GM23248 (cell line): ENCODE measurements around the gene PDHX.

ENCODE experiments used
- EZH2 ChIP-seq: fragments of 200-600 bp; sonication (generic); IDR thresholded peaks from 2 replicates; pipeline ENCODE4 v1.6.1; 2018; ENCODE audit warnings: antibody characterized with exemption, mild to moderate bottlenecking; ENCODE audit not compliant: insufficient read depth, poor library complexity, severe bottlenecking
- EZH2phosphoT487 ChIP-seq: fragments of 200-600 bp; sonication (generic); IDR thresholded peaks from 2 replicates; pipeline ENCODE4 v1.6.1; 2018; ENCODE audit warnings: antibody characterized with exemption, moderate library complexity, mild to moderate bottlenecking, low read depth; ENCODE audit not compliant: insufficient read depth

GRCh38 chr11:35035894-35036408, 119.5 kb downstream of the PDHX start:
- TF ChIP-seq EZH2 = no peak
- peak; percentile 84 for TF ChIP-seq EZH2phosphoT487
